Measurements from ENCODE around the gene PHYKPL. TPM values are rescaled to one million over a fixed set of nuclear protein-coding genes. Genes with fewer than 3 reads are reported as not detected.

The PHYKPL gene
- total and polyA plus RNA-seq, 2 of the 13 experiments (the other 11 are each of a cell fraction or from before 2014, with no cell fraction given), result 18.0 to 78.6 TPM

GRCh38 chr5:178196986-178197385, 35.6 kb downstream of the PHYKPL start:
- H3K4me3 ChIP-seq (replicated peaks in 1 of 3; ENCODE audit: insufficient read depth in 1 of 3, low read depth in 2 of 3, low read length in 3 of 3), result no peak overlapping the region
- no peak overlapping the region for H3K27ac ChIP-seq (ENCODE audit: extremely low read length, insufficient read depth, low read length)
- peaks cover 17% of the 10 kb centered on the region for H3K4me1 ChIP-seq (ENCODE audit: insufficient read depth, low read length)
- no peaks in the 10 kb centered on the region for H3K36me3 ChIP-seq (replicated peaks in 1 of 2; ENCODE audit: control insufficient read depth in 1 of 2, insufficient read depth in 2 of 2, low read length in 2 of 2)
- no peak overlapping the region for H3K9ac ChIP-seq (ENCODE audit: insufficient read depth, low read depth, low read length)
- ChIA-PET CTCF (ENCODE audit: low intra/inter-chr PET ratio, low total read pairs) (no interaction called here), POLR2A (interaction anchor here (0.9 kb wide), 1 partner anchor 54 kb away, joined by 3 read pairs; no protein-coding TSS in a partner anchor)
- H4K20me1 ChIP-seq (ENCODE audit: insufficient read depth, low read length), result no peaks in the 10 kb centered on the region
- WGBS (ENCODE audit: low lambda C conversion rate), result 63% methylated on average over 7 of the region's 8 CpGs
- BruUV-seq (replicated peaks), result no TSS peak
- DNase-seq (ENCODE audit: low spot score), result peak; percentile 23
- H3K79me2 ChIP-seq (ENCODE audit: insufficient read depth, low read length), result no peaks in the 10 kb centered on the region
- ATAC-seq, result peak; percentile 78
- intact Hi-C loops (cut with micrococcal nuclease; ENCODE audit: unreplicated experiment), result no loop called here
- no peak overlapping the region for H2AFZ ChIP-seq (ENCODE audit: low read length)
- no peak for FAIRE-seq
- in situ Hi-C loops (cut with HindIII; ENCODE audit: extremely low pct_ligation_motif_present, low pct_unique_long_range_greater_than_20kb), result no loop called here
- H3K4me2 ChIP-seq (ENCODE audit: low read depth, low read length), result no peak overlapping the region
- TF ChIP-seq STAG1 (CRISPR knock-in tag; IDR thresholded peaks at IDR 0.05), result peak; percentile 48
- no peak for TF ChIP-seq ZNF598 (CRISPR knock-in tag; IDR thresholded peaks at IDR 0.05; ENCODE audit: borderline replicate concordance)
- peak; percentile 78; the same call in 1 of the 2 replicates for TF ChIP-seq THRA (CRISPR knock-in tag; IDR thresholded peaks at IDR 0.05; ENCODE audit: borderline replicate concordance)
- no peak for TF ChIP-seq ZNF768 (CRISPR knock-in tag; IDR thresholded peaks at IDR 0.05)
- peak; percentile 70 for TF ChIP-seq CTCF (CRISPR knock-in tag; IDR thresholded peaks at IDR 0.05)
- TF ChIP-seq XRCC5 (optimal IDR thresholded peaks at IDR 0.05; ENCODE audit: low read length), result peak; percentile 15
- TF ChIP-seq KDM5A (IDR thresholded peaks at IDR 0.05; ENCODE audit: borderline replicate concordance, low read length), result no peak
- peak; percentile 51; the same call in 1 of the 2 replicates for TF ChIP-seq RXRA (CRISPR knock-in tag; IDR thresholded peaks at IDR 0.05)
- H3K9me3 ChIP-seq (ENCODE audit: low read length), result no peaks in the 10 kb centered on the region
- H3K27me3 ChIP-seq (ENCODE audit: control insufficient read depth in 1 of 2, insufficient read depth in 2 of 2, low read length in 2 of 2), result peaks cover 0 to 29% of the 10 kb centered on the region in 2 experiments; a peak in 3 of 5 replicates
